CD14-positive monocyte (primary cell): ENCODE data around the gene AADAC. TPM values are rescaled to one million over a fixed set of nuclear protein-coding genes. Genes with fewer than 3 reads are reported as not detected.

Source experiments
- DNase-seq, 3 donors: peaks; one replicate each; pipeline ENCODE4 v3.0.0-alpha.2; 2011 to 2022
- H2AFZ ChIP-seq: 2 replicates; pipeline ENCODE4 v1.6.0; 2012; ENCODE audit warnings: mild to moderate bottlenecking, low read depth, low read length, inconsistent platforms; ENCODE audit not compliant: insufficient read depth, poor library complexity, severe bottlenecking
- H3K27ac ChIP-seq, 2 donors: 1 replicate in 1 of 2; 2 replicates in 1 of 2; pipeline ENCODE4 v1.5.1; 2012 to 2013; ENCODE audit warnings: low read length in 2 of 2, control low read depth in 1 of 2, inconsistent platforms in 1 of 2, low read depth in 1 of 2, mild to moderate bottlenecking in 1 of 2
- H3K27me3 ChIP-seq, 2 donors: one replicate each; pipeline versions ENCODE4 v1.6.0 to v1.6.1; 2011 to 2013; ENCODE audit warnings: low read length in 2 of 2; ENCODE audit not compliant: control insufficient read depth in 2 of 2, insufficient read depth in 2 of 2
- H3K36me3 ChIP-seq, 2 donors: replicated peaks in 1 of 2; 1 replicate in 1 of 2; 2 replicates in 1 of 2; pipeline versions ENCODE4 v1.5.1 to v1.6.1; 2012 to 2013; ENCODE audit warnings: low read length in 2 of 2, control low read depth in 1 of 2, inconsistent platforms in 1 of 2, mild to moderate bottlenecking in 1 of 2; ENCODE audit not compliant: insufficient read depth in 2 of 2, control insufficient read depth in 1 of 2
- H3K4me1 ChIP-seq, 2 donors: 1 replicate in 1 of 2; 2 replicates in 1 of 2; pipeline versions ENCODE4 v1.5.1 to v1.6.1; 2012 to 2013; ENCODE audit warnings: low read length in 2 of 2, control low read depth in 1 of 2, inconsistent platforms in 1 of 2, mild to moderate bottlenecking in 1 of 2, moderate library complexity in 1 of 2; ENCODE audit not compliant: insufficient read depth in 2 of 2, control insufficient read depth in 1 of 2
- H3K4me2 ChIP-seq: replicated peaks from 2 replicates; pipeline ENCODE3; 2012; ENCODE audit warnings: low read length, moderate library complexity, mild to moderate bottlenecking; ENCODE audit not compliant: poor library complexity, severe bottlenecking; ENCODE audit errors: extremely low read depth
- H3K4me3 ChIP-seq, 3 experiments: fragments of 200-600 bp in 1 of 3; sonication (generic) in 1 of 3; replicated peaks in 1 of 3; 1 replicate in 2 of 3; 2 replicates in 1 of 3; pipeline ENCODE4 v1.5.1; 2011 to 2013; ENCODE audit warnings: low read length in 3 of 3, mild to moderate bottlenecking in 3 of 3, control low read depth in 2 of 3, low read depth in 2 of 3, inconsistent platforms in 1 of 3, moderate library complexity in 1 of 3
- H3K79me2 ChIP-seq: 2 replicates; pipeline ENCODE4 v1.6.0; 2012; ENCODE audit warnings: mild to moderate bottlenecking, control low read depth, inconsistent platforms, low read length, moderate library complexity; ENCODE audit not compliant: insufficient read depth
- H3K9ac ChIP-seq: 2 replicates; pipeline ENCODE4 v1.6.0; 2017; ENCODE audit warnings: low read length, mild to moderate bottlenecking; ENCODE audit not compliant: insufficient read depth, poor library complexity, severe bottlenecking
- H3K9me3 ChIP-seq, 2 donors: replicated peaks in 1 of 2; 1 replicate in 1 of 2; 2 replicates in 1 of 2; pipeline versions ENCODE4 v1.5.1 to v1.6.1; 2012 to 2013; ENCODE audit warnings: low read length in 2 of 2, control low read depth in 1 of 2; ENCODE audit not compliant: control insufficient read depth in 1 of 2, insufficient read depth in 1 of 2
- H4K20me1 ChIP-seq: 2 replicates; pipeline ENCODE4 v1.6.0; 2012; ENCODE audit warnings: mild to moderate bottlenecking, low read length, control low read depth, moderate library complexity; ENCODE audit not compliant: insufficient read depth
- H3K27ac Mint-ChIP-seq, 7 donors: one replicate each; pipeline ENCODE4 v1.8.0; 2020; ENCODE audit warnings: mild to moderate bottlenecking in 7 of 7, mixed read lengths in 7 of 7, moderate library complexity in 6 of 7, inconsistent platforms in 2 of 7
- H3K27me3 Mint-ChIP-seq, 3 donors: one replicate each; pipeline ENCODE4 v1.8.0; 2021 to 2022; ENCODE audit warnings: low read depth in 3 of 3, mild to moderate bottlenecking in 3 of 3, mixed read lengths in 3 of 3, moderate library complexity in 3 of 3, inconsistent platforms in 1 of 3
- H3K36me3 Mint-ChIP-seq, 2 donors: one replicate each; pipeline ENCODE4 v1.8.0; 2020; ENCODE audit warnings: mixed read lengths in 2 of 2, inconsistent platforms in 1 of 2, mild to moderate bottlenecking in 1 of 2
- H3K4me1 Mint-ChIP-seq: one replicate; pipeline ENCODE4 v1.8.0; 2020; ENCODE audit warnings: mild to moderate bottlenecking, mixed read lengths
- H3K4me3 Mint-ChIP-seq, 2 donors: one replicate each; pipeline ENCODE4 v1.8.0; 2020; ENCODE audit warnings: mild to moderate bottlenecking in 2 of 2, mixed read lengths in 2 of 2, moderate library complexity in 1 of 2
- H3K9me3 Mint-ChIP-seq, 7 donors: one replicate each; pipeline ENCODE4 v1.8.0; 2020 to 2022; ENCODE audit warnings: mixed read lengths in 7 of 7, mild to moderate bottlenecking in 6 of 7, moderate library complexity in 6 of 7, inconsistent platforms in 2 of 7
- CTCF ChIP-seq: fragments of 200-600 bp; IDR thresholded peaks from one replicate; pipeline ENCODE4 v1.8.0; 2022; ENCODE audit warnings: antibody characterized with exemption, mild to moderate bottlenecking
- WGBS: methylation state at CpG from one replicate; pipeline ENCODE4 v1.1.5; 2013; ENCODE audit warnings: missing lambda C conversion rate; ENCODE audit not compliant: insufficient coverage; 5-methylcytosine and 5-hydroxymethylcytosine counted together
- intact Hi-C, 2 donors: fragments of 100-400 bp; cut with micrococcal nuclease; formaldehyde crosslinking; loops; one replicate each; pipeline versions ENCODE4 v1.15.0 to v1.15.1; 2023
- polyA plus RNA-seq, 3 donors: library from polyadenylated mRNA; depleted of rRNA in 1 of 3; unstranded in 2 of 3; stranded (reverse) in 1 of 3; fragments of 300-500 nt in 2 of 3; fragments of >200 nt in 1 of 3; fragmentation: Illumina TruSeq in 2 of 3; gene quantifications; 1 replicate in 2 of 3; 2 replicates in 1 of 3; pipeline ENCODE4 v1.2.3, GENCODE V29; 2012 to 2021

AADAC gene
- polyA plus RNA-seq, 3 donors, result not detected

GRCh38 chr3:151816091-151816604 lies 2.2 kb downstream of the AADAC start:
- WGBS, result no CpG with 5 or more reads among the region's 3 CpGs
- Mint-ChIP-seq H3K4me1 (no peaks in the 10 kb centered on the region), H3K27ac (no peak overlapping the region), H3K36me3 (no peaks in the 10 kb centered on the region), H3K4me3 (no peak overlapping the region), H3K27me3 (peaks cover 0 to 4% (median 0%) of the 10 kb centered on the region in 3 donors), H3K9me3 (peaks cover 0 to 2% (median 0%) of the 10 kb centered on the region in 7 donors)
- Histone ChIP-seq H3K4me1 (no peaks in the 10 kb centered on the region), H3K9me3 (no peaks in the 10 kb centered on the region), H4K20me1 (no peaks in the 10 kb centered on the region), H2AFZ (no peak overlapping the region), H3K79me2 (no peaks in the 10 kb centered on the region), H3K4me2 (no peak overlapping the region), H3K4me3 (no peak overlapping the region), H3K36me3 (no peaks in the 10 kb centered on the region), H3K27me3 (no peaks in the 10 kb centered on the region), H3K27ac (no peak overlapping the region), H3K9ac (no peak overlapping the region)
- no peak for TF ChIP-seq CTCF
- intact Hi-C loops, result no loop called here
- no peak for DNase-seq

- H3K9me3 Mint-ChIP-seq, result peaks cover 0 to 2% (median 0%) of the 10 kb centered on the region in 7 donors
- no peak overlapping the region for H3K4me3 Mint-ChIP-seq
- H3K36me3 ChIP-seq, result no peaks in the 10 kb centered on the region
- H3K4me1 Mint-ChIP-seq, result no peaks in the 10 kb centered on the region
- H3K9ac ChIP-seq, result no peak overlapping the region
- H4K20me1 ChIP-seq, result no peaks in the 10 kb centered on the region
- no peak overlapping the region for H3K4me2 ChIP-seq
- intact Hi-C loops, result no loop called here
- no peak for DNase-seq
- no peaks in the 10 kb centered on the region for H3K9me3 ChIP-seq
- no peaks in the 10 kb centered on the region for H3K27me3 ChIP-seq
- H3K27ac ChIP-seq, result no peak overlapping the region
- no peaks in the 10 kb centered on the region for H3K4me1 ChIP-seq
- H3K27ac Mint-ChIP-seq, result no peak overlapping the region
- H2AFZ ChIP-seq, result no peak overlapping the region
- H3K79me2 ChIP-seq, result no peaks in the 10 kb centered on the region
- 80% methylated on average over 1 of the region's 5 CpGs for WGBS
- TF ChIP-seq CTCF, result no peak
- H3K27me3 Mint-ChIP-seq, result peaks cover 0 to 4% (median 0%) of the 10 kb centered on the region in 3 donors
- no peak overlapping the region for H3K4me3 ChIP-seq
- H3K36me3 Mint-ChIP-seq, result no peaks in the 10 kb centered on the region
Observed at GRCh38 chr3:151817473-151817872, 3.6 kb downstream of the AADAC start.
